PC-9 (cell line): ENCODE measurements around the gene ZBTB7C.

Experiments used
- CTCF ChIP-seq: fragments of 200-600 bp; sonication (generic); conservative IDR thresholded peaks from 2 replicates; pipeline ENCODE4 v1.6.1; 2017; ENCODE audit warnings: mixed run types, antibody characterized with exemption, mild to moderate bottlenecking, moderate library complexity
- EZH2 ChIP-seq: fragments of 200-600 bp; sonication (generic); IDR thresholded peaks from 2 replicates; pipeline ENCODE4 v1.8.0; 2017; ENCODE audit warnings: antibody characterized with exemption, low read depth

GRCh38 chr18:48405978-48406377 lies 3.2 kb downstream of the ZBTB7C start:
- no peak for TF ChIP-seq CTCF
- no peak for TF ChIP-seq EZH2
